Pulmonary artery endothelial cell (primary cell): ENCODE data around the gene C3. TPM values are rescaled to one million over a fixed set of nuclear protein-coding genes. Genes with fewer than 3 reads are reported as not detected.

Experiments
- DNase-seq: peaks from one replicate; pipeline ENCODE4 v3.0.0-alpha.2; 2011; ENCODE audit warnings: low read depth, low spot score
- total RNA-seq: library from RNA; depleted of rRNA; stranded (reverse); fragments of >200 nt; gene quantifications from 2 replicates; pipeline ENCODE4 v1.2.3, GENCODE V29; 2014

The C3 gene
- total RNA-seq, 1 donor from 2014 or later: under 0.01 TPM

DNA sequence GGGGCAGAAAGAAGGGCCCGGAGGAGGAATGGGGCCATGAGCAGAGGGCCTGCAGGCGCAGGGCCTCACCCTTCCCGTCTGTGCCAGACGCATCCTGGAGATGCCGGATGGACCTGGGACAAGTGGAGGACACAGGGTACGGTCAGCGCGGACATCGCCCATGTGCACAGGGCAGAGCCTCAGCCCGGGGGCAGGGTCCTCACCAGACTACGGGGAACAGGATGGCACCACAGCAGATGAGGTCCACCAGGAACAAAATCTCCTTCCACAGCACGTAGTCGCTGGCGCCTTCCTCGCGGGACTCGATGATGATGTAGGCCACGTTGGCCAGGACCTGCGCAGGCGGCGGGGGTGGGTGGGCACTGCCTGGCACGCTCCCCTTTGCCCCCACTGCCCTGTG lies 11.4 kb upstream of the C3 start:
- DNase-seq: no peak

DNA sequence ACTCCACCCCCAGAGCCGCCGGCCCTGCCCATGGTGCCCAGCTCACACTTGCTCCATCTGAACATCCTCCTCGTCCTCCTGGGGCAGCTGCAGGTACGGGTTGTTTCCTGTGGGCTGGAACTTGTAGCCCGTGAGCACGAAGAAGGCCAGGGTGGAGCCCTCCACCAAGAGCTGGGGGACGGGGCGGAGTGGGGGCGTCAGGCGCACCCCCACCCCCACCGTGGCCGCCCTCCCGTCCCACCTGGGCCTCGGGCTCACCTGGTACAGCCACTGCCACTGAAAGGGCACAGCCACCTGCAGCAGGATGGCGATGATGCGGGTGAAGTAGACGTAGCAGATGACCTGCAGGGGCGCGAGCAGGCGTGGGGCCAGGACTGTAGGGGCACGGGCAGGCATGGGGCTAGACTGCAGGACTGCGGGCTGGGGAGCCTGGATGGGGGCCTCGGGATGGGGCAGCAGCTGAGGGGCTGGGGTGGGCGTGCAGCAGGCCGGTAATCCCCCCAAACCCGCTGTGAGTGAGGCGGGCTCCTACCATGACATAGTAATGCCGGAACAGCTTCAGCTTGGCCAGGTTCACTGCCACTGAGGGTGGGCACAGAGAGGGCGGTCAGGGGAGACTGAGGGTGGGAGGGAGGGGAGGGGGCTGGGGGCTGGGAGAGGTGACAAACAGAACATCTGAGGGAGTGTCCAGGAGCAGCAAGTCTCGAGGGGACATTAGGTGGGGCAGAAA lies 10.7 kb upstream of the C3 start:
- no peak for DNase-seq

DNA sequence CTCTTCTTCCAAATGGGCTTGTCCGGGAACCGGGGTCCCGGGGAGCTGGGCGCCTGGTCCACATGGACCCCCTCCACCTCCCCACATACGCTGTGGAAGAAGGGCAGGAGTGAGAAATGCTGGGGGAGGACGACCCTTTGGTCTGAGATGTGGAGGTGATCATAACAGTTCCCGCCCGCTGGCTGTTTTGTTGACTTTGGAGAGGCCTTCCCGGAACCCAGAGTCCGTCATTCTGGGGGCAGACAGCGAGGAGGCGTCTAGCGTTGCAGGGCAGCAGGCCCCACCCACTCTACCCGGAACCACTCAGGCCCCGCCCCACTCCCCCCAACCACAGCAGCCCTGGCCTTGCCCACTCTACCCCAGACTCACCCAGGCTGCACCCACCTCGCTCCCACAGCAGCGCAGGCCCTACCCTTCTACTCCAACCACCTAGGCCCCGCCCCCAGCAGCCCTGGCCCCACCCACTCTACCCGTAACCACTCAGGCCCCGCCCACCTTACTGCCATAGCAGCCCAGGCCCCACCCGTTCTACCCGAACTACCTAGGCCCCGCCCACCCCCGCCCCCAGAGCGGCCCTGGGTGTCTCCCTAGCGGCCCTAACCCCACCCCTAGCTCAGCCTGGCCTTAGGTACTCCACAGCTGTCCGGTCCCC lies 9.8 kb upstream of the C3 start:
- no peak for DNase-seq

DNA sequence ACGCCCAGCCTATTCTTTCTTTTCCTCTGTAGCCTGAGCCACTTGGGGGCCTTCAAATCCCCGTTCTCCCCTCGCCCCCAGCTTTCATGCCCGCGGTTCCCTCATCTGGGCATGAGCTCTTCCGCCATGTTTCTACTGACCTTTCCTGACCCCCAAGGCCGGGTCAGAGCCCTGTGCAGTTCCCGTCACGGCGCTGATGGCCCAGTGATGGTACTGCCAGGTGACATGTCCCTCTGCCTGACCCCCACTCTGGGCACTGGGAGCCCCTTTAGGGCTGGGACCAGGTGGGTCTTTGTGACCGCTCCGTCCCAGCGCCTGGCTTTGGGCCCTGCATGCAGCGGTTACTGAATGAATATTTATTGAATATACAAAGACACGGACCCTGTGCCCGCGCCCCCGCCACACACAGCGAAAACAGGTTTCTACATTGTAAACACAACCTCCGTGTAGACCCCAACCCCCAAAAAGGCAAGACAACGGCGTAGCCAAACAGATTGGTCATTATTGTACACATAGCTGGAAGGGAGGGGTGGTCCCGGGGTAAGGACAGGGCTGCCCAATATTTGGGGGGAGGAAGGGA lies 9.2 kb upstream of the C3 start:
- DNase-seq: no peak

DNA sequence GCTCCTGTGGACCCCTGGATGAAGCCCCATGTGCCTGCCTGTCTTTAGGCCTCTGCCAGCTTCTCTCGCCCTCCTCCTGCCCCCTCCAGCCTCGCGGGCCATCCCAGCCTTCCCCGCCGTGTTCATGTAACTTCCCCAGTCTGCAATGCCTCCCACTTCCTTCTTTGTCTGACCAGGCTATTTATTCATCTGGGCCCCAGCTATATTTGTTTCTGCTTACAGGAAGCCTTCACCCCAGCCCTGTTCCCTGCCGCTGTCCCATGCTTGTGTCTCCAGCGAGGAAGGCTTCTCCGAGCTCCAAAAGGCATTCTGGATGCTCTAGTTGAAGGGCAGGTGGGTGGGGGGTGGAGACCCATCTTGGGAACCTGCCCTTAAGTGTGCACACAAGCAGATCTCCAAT lies 7.9 kb upstream of the C3 start:
- DNase-seq: no peak

DNA sequence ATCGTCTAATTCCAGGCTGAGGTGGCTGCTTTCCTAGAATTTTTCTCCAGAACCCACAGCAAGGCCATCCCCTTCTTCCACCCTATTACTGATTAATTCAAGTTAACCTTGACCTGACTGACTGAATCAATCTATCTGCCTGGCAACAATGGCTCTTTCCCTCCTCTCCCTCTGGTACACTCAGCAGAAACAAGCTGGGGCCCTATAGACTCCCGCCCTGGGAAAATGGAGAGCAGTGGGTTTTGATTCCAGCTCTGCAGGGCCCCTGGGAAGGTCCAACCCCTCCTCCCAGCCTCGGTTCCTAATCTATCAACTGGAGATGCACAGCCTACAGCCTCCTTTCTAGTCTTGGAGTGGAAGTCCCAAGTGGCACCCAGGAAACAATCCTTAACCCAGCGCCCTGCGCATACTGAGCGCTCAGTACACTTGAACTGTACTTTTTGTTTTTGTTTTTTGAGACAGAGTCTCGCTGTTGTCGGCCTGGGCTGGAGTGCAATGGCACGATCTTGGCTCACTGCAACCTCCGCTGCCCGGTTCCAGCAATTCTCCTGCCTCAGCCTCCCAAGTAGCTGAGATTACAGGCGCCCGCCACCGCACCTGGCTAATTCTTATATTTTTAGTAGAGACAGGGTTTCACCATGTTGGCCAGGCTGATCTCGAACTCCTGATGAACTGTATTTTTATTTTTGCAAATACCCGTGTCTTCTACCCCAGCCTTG lies 5.2 kb upstream of the C3 start:
- DNase-seq: no peak

DNA sequence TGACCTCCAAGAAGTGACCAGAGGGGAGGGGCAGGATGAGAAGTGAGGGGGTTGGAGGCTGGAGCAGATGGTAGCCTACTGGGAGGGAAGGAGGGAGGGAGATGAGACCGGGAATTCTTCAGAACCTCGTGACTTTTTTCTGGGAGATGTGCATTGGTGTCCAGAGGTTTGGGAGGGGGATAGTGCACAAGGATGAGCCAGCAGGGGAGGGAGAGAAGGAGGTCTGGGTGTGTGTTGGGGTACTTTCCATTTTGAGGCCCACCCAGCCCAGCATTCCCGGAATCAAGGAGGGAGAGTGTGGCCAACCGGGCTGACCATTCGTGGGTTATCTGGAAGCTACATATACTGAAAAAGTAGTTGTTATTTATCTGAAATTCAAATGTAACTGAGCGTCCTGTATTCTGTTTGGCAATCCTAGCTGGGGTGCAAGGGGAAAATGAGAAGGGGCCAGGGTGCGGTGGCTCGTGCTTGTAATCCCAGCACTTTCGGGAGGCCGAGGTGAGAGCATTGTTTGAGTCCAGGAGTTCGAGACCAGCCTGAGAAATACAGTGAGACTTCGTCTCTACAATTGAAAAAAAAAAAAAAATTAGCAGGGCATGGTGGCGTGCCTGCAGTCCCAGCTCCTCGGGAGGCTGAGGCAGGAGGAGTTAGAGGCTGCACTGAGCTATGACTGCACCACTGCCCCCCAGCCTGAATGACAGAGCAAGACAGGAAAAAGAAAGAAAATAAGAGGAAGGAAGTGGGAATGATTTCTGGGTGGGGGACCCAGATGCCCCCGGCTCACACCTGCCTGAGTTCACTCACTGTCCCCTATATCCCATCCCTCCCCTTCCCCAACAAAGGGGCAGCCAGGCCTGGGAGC lies 4.4 kb upstream of the C3 start:
- no peak for DNase-seq

DNA sequence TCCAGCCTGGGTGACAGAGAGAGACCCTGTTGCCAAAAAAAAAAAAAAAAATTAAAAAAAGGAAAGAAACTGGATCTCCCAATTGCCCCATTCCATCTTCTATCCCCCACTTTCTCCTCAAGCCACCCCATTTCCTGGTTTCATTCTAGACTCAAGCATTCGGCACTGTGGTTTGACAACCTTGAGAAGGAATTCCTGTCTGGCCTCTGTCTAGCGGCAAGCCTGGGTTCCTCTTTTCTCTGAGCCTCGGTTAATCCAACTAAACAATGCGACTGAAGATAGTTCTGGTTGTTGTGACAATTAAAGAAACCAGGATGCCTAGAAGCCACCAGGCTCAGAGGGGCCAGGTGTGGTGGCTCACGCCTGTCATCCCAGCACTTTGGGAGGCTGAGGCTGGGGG lies 3.3 kb upstream of the C3 start:
- no peak for DNase-seq

DNA sequence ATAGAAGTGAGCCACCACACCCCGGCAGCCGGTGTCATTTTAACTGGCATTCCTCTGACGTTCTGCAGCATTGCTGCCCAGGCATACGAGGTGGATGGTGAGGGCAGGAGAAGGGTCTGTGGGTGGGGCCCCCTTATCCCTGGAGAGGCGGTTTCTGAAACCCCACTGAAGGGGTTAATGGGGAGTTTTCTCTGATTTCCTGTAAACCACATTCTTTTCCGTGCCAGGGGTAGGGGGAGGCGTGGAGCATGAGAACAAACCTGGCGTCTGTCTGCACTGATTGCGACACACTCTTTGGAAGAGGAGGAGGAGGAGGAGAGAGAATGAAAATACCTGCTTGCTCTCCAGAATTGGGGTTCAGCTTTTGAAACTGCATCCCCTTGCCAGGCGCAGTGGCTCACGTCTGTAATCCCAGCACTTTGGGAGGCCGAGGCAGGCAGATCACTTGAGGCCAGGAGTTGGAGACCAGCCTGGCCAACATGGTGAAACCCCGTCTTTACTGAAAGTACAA lies 2.7 kb upstream of the C3 start:
- DNase-seq: no peak

DNA sequence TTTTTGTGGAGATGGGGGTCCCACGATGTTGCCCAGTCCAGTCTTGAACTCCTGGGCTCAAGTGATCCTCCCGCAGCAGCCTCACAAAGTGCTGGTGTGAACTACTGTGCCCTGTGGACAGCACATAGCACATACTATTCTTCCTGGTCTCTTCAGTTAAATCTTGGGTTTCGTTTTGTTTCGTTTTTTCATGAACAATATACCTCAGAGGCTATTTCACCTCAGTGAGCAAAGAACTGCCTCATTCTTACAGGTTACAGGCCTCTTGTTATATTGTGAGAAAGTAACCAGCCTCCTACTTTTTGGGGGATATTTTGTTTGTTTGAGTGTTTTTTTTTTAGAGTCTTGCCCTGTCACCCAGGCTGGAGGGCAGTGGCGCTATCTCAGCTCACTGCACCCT lies 1.3 kb upstream of the C3 start:
- DNase-seq: no peak

DNA sequence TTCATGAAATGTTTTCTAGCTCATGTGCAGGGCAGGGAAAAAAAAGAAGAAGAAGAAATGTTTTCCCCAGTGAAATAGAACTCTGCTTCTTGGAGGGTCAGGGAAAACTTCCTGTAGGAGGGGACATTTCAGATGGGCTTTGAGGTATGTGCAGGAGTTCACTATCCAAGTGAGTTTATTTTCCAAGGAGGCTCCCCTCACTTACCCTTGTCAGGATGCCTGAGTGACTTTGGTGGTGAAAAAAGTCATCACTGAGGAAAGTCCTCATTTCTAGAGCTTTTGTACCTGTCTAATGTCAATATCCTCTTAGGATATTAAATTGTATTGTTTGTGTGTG lies 656 bp upstream of the C3 start:
- DNase-seq: no peak

DNA sequence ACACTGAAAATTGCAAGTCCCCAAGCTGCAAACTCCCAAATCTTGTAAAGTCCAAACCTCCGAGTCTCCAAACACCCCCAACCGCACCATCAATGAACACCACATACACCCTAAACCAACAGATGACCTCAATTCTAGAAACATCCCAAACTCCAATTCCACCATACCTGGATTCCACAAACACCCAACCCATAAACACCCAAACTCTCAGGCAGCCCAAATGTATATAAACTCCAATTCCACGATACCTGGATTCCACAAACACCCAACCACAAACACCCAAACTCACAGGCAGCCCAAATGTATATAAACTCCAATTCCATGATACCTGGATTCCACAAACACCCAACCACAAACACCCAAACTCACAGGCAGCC lies 470 bp downstream of the C3 start:
- DNase-seq: no peak

DNA sequence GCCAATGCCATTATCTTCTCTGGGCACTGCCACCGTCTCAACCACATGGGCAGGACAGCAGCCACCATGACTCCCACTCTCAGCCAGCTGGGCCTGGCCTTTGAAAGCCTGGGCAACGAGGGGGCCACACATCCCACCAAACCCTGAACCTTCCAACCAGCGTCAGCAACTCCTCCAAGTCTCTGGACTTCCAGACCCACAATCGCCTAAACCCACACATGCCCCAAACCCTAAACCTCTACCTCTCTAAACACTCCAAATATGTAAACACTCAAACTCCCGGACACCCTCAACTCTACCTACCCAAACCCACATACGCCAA lies 949 bp downstream of the C3 start:
- no peak for DNase-seq

DNA sequence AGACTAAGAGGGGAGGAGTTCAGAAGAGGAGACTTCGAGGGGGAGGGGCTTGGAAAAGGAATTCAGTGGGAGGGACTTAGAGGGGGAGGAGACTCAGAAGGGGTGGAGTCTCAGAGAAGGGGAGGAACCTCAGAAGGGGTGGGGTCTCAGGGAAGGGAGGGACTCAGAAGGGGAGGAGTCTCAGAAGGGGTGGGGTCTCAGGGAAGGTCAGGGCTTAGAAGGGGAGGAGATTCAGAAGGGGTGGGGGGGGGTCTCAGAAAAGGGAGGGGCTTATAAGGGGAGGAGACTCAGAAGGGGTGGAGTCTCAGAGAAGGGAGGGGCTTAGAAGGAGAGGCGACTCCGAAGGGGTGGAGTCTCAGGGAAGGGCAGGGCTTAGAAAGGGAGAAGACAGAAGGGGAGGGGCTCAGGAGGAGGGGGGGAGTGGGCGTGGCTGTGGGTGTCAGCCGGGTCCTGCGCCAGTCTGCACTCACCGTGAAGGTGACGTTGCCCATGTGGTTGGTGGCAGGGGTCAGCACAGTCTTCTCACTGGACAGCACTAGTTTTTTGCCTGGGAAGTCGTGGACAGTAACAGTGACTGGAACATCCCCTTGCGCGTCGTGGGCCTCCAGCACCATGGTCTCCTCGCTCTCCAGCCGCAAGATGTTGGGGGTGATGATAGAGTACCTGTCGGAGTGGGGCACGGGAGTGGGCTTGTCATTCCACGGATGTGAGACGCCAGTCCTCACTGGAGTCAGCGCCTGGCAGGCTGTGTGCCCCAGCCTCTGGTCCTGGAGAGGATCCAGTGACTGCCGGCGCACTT lies 1.5 kb downstream of the C3 start:
- no peak for DNase-seq

DNA sequence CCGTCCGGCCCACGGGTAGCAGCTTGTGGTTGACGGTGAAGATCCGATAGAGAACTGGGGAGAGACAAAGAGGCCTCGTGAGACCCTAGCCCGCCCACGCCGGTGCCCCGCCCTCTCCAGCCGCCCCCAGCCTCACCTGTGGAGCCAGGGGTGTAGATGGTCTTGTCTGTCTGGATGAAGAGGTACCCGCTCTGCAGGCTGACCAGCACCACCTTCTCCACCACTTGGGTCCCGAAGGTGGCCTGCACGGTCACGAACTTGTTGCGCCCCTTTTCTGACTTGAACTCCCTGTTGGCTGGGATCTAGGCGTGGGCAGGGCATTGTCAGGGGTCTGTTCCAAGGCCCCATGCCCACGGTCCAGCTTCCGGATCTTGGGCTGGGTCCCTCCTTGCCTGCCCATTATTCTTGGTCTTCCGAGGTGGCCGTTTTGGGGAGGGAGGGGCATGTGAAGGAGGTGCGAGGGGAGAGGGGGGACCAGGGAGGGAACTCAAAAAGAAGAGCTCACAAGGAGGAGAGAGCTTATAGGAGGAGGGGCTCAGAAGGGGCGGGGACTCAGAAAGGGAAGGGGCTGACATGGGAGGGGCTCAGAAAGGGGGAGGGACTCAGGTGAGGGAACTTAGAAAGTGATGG lies 2.2 kb downstream of the C3 start:
- no peak for DNase-seq

DNA sequence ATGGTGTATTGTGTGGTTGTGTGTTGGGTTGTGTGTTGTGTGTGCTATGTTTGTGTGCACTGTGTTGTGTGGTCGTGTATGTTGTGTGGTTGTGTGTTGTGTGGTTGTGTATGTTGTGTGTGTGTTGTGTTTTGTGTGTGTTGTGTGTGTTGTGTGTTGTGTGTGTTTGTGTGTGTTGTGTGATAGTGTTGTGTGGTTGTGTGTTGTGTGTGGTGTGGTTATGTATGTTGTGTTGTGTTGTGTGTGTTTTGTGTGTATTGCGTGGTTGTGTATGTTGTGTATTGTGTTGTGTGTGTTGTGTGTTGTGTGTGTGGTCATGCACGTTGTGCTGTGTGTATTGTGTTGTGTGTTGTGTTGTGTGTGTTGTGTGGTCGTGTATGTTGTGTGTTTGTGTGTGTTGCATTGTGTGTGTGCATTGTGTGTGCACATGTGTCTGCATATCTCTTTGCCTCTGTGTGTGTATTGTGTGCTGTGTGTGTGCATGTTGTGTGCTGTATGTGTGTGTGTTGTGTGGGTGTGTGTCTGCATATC lies 2.9 kb downstream of the C3 start:
- DNase-seq: no peak

DNA sequence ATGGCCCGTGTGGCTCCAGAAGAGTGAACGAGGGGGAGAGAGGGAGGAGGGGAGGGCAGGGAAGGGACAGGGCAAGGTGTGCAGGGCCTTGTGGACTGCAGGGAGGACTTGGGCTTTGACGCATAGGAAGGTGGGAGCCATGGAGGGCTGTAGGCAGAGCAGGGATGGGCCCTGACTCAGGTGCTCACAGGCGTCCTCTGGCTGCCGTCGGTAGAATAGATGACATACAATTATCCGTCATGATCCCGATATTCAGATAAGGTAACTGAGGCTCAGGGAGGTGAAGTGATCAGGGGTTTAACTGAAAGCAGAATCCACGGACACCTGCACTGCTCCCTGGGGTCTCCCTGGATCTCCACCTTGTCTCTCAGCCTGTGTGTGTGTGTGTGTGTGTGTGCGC lies 3.4 kb downstream of the C3 start:
- DNase-seq: no peak

DNA sequence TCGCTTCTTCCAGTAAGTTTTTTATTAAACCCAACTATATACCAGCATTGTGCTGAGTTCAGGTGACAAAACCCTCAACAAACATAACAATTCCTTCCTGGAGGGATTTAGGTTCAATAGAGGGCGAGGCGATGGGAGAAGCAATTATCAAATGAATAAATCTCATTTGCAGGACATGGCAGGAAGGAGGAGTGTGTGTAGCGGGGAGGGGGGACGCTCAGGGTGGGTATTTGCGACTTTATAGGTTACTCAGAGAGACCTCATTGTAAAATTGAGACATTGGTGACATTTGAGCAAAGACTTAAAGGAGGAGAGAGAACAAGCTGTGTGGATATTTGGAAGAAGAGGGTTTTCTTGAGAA lies 3.9 kb downstream of the C3 start:
- no peak for DNase-seq

DNA sequence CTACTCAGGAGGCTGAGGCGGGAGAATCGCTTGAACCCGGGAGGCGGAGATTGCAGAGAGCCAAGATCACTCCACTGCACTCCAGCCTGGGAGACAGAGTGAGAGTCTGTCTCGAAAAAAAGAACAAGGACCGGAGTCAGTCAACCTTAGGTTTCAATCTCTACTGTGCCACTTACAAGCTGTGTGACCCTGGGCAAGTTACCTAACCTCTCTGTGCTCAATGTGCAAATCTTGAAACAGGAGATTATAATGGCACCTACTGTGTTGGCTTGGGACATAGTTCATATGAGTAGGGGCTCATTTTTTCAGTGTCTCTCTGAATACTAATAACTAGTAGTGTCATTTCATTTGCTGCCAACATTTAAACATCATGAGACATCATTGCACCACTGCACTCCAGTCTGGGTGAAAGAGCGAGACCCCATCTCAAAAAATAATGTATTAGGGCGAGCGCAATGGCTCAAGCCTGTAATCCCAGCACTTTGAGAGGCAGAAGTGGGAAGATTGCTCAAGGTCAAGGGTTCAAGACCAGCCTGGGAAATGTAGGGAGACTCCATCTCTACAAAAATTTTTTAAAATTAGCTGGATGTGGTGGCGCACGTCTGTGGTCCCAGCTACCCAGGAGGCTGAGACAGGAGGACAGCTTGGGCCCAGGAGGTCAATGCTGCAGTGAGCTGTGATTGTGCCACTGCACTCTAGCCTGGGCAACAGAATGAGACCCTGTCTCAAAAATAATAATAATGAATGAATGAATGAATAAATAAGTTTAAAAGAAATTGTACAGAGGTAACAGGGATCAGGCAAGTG lies 5.5 kb downstream of the C3 start:
- DNase-seq: no peak
